OCI-LY3 (cell line): ENCODE results near the gene RAP1GAP.

Source experiments
- H2AFZ ChIP-seq: fragments of 200-600, 300-600 bp; shearing (Covaris generic); 2 replicates; pipeline ENCODE4 v1.6.0; 2014; ENCODE audit warnings: antibody characterized with exemption, low read depth, low read length
- H3K27ac ChIP-seq: fragments of 200-600, 300-600 bp; sonication (generic); 2 replicates; pipeline ENCODE4 v1.5.1; 2014; ENCODE audit warnings: mild to moderate bottlenecking, low read length, moderate library complexity, mixed read lengths
- H3K27me3 ChIP-seq: fragments of 200-600, 300-600 bp; sonication (generic); 2 replicates; pipeline ENCODE4 v1.6.1; 2014; ENCODE audit warnings: low read depth, low read length, mixed read lengths
- H3K36me3 ChIP-seq: fragments of 200-600, 300-600 bp; sonication (generic); replicated peaks from 2 replicates; pipeline ENCODE3; 2014; ENCODE audit warnings: low read depth, low read length, mixed read lengths
- H3K4me1 ChIP-seq: fragments of 300-600, 200-600 bp; sonication (generic); 2 replicates; pipeline ENCODE4 v1.6.1; 2014; ENCODE audit warnings: low read length, mixed read lengths
- H3K4me2 ChIP-seq: fragments of 200-600, 300-600 bp; sonication (generic); 2 replicates; pipeline ENCODE4 v1.6.1; 2014; ENCODE audit warnings: low read length, mixed read lengths
- H3K4me3 ChIP-seq: fragments of 300-600, 200-600 bp; sonication (generic); 2 replicates; pipeline ENCODE4 v1.5.1; 2014; ENCODE audit warnings: antibody characterized with exemption, mild to moderate bottlenecking, low read length, moderate library complexity
- H3K79me2 ChIP-seq: fragments of 300-600, 200-600 bp; shearing (Covaris generic); 2 replicates; pipeline ENCODE4 v1.6.1; 2014; ENCODE audit warnings: mild to moderate bottlenecking, low read length, mixed read lengths
- H3K9ac ChIP-seq: fragments of 300-600, 200-600 bp; shearing (Covaris generic); 2 replicates; pipeline ENCODE4 v1.6.0; 2014; ENCODE audit warnings: mild to moderate bottlenecking, low read length, moderate library complexity
- H3K9me3 ChIP-seq: fragments of 200-600, 300-600 bp; shearing (Covaris generic); 2 replicates; pipeline ENCODE4 v1.6.1; 2014; ENCODE audit warnings: low read length, mixed read lengths; ENCODE audit not compliant: insufficient read depth
- H4K20me1 ChIP-seq: fragments of 200-600, 300-600 bp; sonication (generic); 2 replicates; pipeline ENCODE4 v1.6.1; 2016; ENCODE audit warnings: low read length, mixed read lengths; ENCODE audit not compliant: insufficient read depth
- CTCF ChIP-seq: fragments of 200-600, 300-600 bp; sonication (generic); IDR thresholded peaks from 2 replicates; pipeline ENCODE4 v1.5.1; 2014; ENCODE audit warnings: antibody characterized with exemption, low read length, low read depth
- EZH2phosphoT487 ChIP-seq: fragments of 200-600 bp; shearing (Covaris generic); IDR thresholded peaks from 2 replicates; pipeline ENCODE4 v1.6.1; 2018; ENCODE audit warnings: antibody characterized with exemption, mixed run types, low read depth

RAP1GAP gene

DNA sequence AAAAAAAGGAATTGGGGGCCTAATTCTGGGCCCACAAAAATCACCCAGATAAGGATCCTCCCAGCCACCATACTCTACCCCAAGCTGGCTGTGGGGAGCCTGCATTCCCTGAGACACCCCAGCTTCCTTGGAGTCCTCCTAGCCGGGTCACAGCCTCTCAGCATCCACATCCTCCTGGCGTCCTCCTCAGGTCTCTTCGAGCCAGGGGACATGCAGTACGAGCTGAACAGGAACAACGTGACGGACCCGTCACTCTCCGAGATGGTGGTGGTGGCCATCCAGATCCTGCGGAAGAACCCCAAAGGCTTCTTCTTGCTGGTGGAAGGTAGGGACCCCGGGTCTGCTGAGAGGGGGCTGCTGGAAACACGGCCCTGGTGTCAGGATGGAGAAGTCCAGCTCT lies 95.7 kb downstream of the RAP1GAP start:
- no peak overlapping the region for H2AFZ ChIP-seq
- no peak overlapping the region for H3K4me2 ChIP-seq
- TF ChIP-seq CTCF (no peak), EZH2phosphoT487 (no peak)
- H3K36me3 ChIP-seq: no peaks in the 10 kb centered on the region
- H3K9me3 ChIP-seq: no peaks in the 10 kb centered on the region
- no peak overlapping the region for H3K4me3 ChIP-seq
- no peak overlapping the region for H3K27ac ChIP-seq
- H3K79me2 ChIP-seq: no peaks in the 10 kb centered on the region
- no peak overlapping the region for H3K9ac ChIP-seq
- H4K20me1 ChIP-seq: no peaks in the 10 kb centered on the region
- no peaks in the 10 kb centered on the region for H3K4me1 ChIP-seq
- no peaks in the 10 kb centered on the region for H3K27me3 ChIP-seq

- Histone ChIP-seq H3K4me1 (no peaks in the 10 kb centered on the region), H3K9me3 (no peaks in the 10 kb centered on the region), H3K9ac (no peak overlapping the region), H3K4me2 (no peak overlapping the region), H2AFZ (no peak overlapping the region), H3K36me3 (no peaks in the 10 kb centered on the region), H3K4me3 (no peak overlapping the region), H3K27me3 (no peaks in the 10 kb centered on the region), H3K79me2 (no peaks in the 10 kb centered on the region), H3K27ac (no peak overlapping the region), H4K20me1 (no peaks in the 10 kb centered on the region)
- TF ChIP-seq CTCF (no peak), EZH2phosphoT487 (no peak)
Observed at GRCh38 chr1:21572735-21573277, 96.4 kb downstream of the RAP1GAP start.

- Histone ChIP-seq H2AFZ (no peak overlapping the region), H3K27me3 (no peaks in the 10 kb centered on the region), H4K20me1 (no peaks in the 10 kb centered on the region), H3K9ac (no peak overlapping the region), H3K4me1 (no peaks in the 10 kb centered on the region), H3K4me3 (no peak overlapping the region), H3K27ac (no peak overlapping the region), H3K79me2 (no peaks in the 10 kb centered on the region), H3K36me3 (no peaks in the 10 kb centered on the region), H3K4me2 (no peak overlapping the region), H3K9me3 (no peaks in the 10 kb centered on the region)
- TF ChIP-seq EZH2phosphoT487: no peak
- TF ChIP-seq CTCF: no peak
Observed at GRCh38 chr1:21572221-21572620, 96.9 kb downstream of the RAP1GAP start.

GRCh38 chr1:21570885-21571284 lies 98.3 kb downstream of the RAP1GAP start:
- no peak overlapping the region for H3K9ac ChIP-seq
- H4K20me1 ChIP-seq: no peaks in the 10 kb centered on the region
- no peaks in the 10 kb centered on the region for H3K36me3 ChIP-seq
- no peak overlapping the region for H3K27ac ChIP-seq
- TF ChIP-seq CTCF (no peak), EZH2phosphoT487 (no peak)
- H3K79me2 ChIP-seq: no peaks in the 10 kb centered on the region
- H3K4me2 ChIP-seq: no peak overlapping the region
- H3K9me3 ChIP-seq: no peaks in the 10 kb centered on the region
- H2AFZ ChIP-seq: no peak overlapping the region
- no peaks in the 10 kb centered on the region for H3K27me3 ChIP-seq
- no peaks in the 10 kb centered on the region for H3K4me1 ChIP-seq
- no peak overlapping the region for H3K4me3 ChIP-seq
